Rectal smooth muscle tissue (tissue), 1 donor: ENCODE results near the gene SIPA1L3.

Experiments used
- H3K27ac ChIP-seq: one replicate; pipeline ENCODE4 v1.7.0; 2013; ENCODE audit warnings: low read depth, low read length, inconsistent platforms
- H3K27me3 ChIP-seq: one replicate; pipeline ENCODE4 v1.7.0; 2013; ENCODE audit warnings: low read length; ENCODE audit not compliant: control insufficient read depth, insufficient read depth
- H3K36me3 ChIP-seq: one replicate; pipeline ENCODE4 v1.7.0; 2013; ENCODE audit warnings: low read length; ENCODE audit not compliant: control insufficient read depth, insufficient read depth
- H3K4me1 ChIP-seq: one replicate; pipeline ENCODE4 v1.7.0; 2013; ENCODE audit warnings: low read length; ENCODE audit not compliant: control insufficient read depth, insufficient read depth
- H3K4me3 ChIP-seq: one replicate; pipeline ENCODE4 v1.7.0; 2013; ENCODE audit warnings: low read length
- H3K9ac ChIP-seq: one replicate; pipeline ENCODE4 v1.7.0; 2013; ENCODE audit warnings: low read length

The SIPA1L3 gene

DNA sequence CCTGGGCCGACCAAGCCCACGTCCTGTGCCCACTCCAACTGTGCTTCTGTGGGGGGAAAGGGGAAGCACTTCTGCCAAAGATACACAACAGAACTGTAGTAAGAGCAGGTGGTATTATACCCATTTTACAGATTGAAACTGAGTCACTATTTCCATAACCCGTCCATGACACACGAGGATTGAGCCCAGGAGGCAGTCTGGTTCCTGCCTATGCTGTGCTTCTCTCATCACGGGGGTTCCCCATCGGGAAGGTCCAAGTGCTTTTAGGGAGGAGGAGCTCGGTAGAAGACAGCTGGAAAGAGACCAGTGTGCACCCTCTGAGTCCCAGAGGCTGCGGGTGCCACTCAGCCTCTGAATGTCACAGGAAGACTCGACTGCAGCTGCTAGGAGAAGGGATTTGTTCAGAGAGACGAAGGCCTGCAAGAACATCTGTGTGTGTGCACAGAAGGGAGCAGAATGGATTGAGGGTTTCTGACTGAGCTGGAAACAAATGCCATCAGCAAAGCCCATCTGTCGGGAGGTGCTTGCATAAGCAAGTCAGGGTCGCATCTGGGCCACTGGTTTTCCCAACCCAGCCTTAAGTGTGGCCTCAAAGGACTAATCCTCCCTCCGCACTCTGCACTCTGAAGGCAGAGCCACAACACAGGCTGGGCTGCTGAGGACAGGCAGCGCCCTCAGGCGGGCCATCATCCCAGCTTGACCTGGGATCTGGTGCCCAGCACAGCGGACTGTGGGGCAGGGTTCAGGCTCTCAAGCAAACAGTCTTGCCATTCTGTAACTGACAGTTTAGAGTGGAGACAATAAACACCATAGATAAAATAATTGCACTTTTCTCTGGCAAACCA lies 167.1 kb downstream of the SIPA1L3 start:
- no peak overlapping the region for H3K27ac ChIP-seq
- H3K4me1 ChIP-seq: no peaks in the 10 kb centered on the region
- no peaks in the 10 kb centered on the region for H3K36me3 ChIP-seq
- no peaks in the 10 kb centered on the region for H3K27me3 ChIP-seq
- no peak overlapping the region for H3K4me3 ChIP-seq
- H3K9ac ChIP-seq: no peak overlapping the region

DNA sequence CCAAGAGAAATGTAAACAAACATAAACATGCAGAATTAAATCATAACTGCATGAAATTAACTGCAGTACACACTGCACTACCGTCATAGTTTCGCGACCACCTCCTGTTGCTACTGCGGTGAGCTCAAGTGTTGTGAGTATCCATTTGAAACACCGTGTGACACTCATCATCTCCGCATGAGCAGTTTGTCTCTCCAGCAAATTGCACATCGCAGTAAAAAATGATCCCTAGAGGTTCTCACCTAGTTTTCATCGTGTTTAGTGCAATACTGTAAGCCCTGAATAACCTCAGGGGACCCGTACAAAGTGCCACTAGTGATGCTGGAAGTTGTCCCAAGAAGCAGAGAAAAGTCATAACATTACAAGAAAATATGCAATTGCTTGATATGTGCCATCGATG lies 169.3 kb downstream of the SIPA1L3 start:
- no peak overlapping the region for H3K9ac ChIP-seq
- no peaks in the 10 kb centered on the region for H3K27me3 ChIP-seq
- H3K36me3 ChIP-seq: no peaks in the 10 kb centered on the region
- no peak overlapping the region for H3K27ac ChIP-seq
- no peak overlapping the region for H3K4me3 ChIP-seq
- no peaks in the 10 kb centered on the region for H3K4me1 ChIP-seq

DNA sequence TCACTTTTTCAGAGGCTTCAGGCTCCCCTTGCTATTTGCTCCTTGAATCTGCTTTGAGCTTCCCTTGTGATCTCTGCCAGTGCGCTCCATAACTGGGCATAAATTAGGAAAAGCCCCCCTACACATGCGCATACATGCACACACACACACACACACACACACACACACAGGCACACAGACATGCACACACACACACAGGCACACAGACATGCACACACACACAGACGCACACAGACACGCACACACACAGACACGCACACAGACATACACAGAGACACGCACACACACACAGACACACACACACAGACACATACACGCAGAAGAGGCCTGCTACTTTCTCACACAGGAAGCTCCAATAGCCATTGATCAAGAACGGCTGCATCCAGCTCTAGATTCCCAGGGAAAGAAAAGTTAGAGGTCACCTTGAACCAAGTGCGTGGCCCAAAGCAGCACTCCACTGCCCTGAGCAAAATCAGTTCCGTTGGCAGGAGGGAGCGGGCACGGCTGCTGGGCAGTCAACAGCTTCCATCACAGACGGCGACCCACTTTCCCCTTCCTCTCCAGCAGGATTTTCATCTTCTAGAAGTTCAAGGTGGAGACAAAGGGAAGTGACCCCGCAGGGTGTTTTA lies 171.4 kb downstream of the SIPA1L3 start:
- Histone ChIP-seq H3K27me3 (no peaks in the 10 kb centered on the region), H3K4me1 (no peaks in the 10 kb centered on the region), H3K9ac (no peak overlapping the region), H3K4me3 (no peak overlapping the region), H3K27ac (no peak overlapping the region), H3K36me3 (no peaks in the 10 kb centered on the region)

DNA sequence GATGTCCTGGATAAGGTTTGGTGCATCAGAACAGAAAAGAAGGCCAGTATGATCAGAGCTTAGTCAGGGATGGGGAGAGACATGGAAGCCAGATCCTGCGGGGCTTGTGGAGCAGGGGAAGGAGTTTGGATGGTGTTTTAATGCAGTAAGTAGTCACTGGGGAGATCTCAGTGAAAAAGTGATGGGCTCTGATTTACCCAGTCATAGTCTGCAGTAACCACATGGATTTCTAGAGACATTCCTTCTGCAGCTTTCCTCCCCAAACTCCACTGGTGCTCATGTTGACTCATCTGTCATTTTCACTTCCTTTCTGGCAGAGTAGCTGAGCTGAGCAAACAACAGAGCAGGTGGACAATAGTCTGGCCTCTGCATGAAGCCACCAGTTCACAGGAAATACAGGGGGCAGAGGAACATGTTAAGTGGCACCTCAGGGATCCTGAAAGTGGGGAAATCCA lies 172.9 kb downstream of the SIPA1L3 start:
- H3K27ac ChIP-seq: no peak overlapping the region
- no peaks in the 10 kb centered on the region for H3K4me1 ChIP-seq
- no peak overlapping the region for H3K9ac ChIP-seq
- no peak overlapping the region for H3K4me3 ChIP-seq
- no peaks in the 10 kb centered on the region for H3K27me3 ChIP-seq
- no peaks in the 10 kb centered on the region for H3K36me3 ChIP-seq

DNA sequence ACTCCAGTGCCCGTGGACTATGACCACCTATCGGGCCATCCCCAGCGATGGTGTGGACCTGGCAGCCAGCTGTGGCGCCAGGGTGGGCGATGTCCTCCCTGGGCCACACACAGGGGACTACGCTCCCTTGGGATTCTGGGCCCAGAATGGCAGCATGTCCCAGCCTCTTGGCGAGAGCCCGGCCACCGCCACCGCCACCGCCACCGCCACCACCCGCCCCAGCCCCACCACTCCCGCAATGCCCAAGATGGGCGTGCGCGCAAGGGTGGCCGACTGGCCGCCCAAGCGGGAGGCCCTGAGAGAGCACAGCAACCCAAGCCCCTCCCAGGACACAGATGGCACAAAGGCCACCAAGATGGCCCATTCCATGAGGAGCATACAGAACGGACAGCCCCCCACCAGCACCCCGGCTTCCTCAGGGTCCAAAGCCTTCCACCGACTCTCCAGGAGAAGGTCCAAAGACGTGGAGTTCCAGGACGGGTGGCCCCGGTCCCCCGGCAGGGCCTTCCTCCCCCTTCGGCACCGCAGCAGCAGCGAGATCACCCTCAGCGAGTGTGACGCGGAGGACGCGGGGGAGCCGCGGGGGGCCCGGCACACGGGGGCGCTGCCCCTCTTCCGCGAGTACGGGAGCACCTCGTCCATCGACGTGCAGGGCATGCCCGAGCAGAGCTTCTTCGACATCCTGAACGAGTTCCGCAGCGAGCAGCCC lies 174.7 kb downstream of the SIPA1L3 start:
- Histone ChIP-seq H3K4me3 (no peak overlapping the region), H3K36me3 (no peaks in the 10 kb centered on the region), H3K4me1 (no peaks in the 10 kb centered on the region), H3K27ac (no peak overlapping the region), H3K27me3 (no peaks in the 10 kb centered on the region), H3K9ac (no peak overlapping the region)

DNA sequence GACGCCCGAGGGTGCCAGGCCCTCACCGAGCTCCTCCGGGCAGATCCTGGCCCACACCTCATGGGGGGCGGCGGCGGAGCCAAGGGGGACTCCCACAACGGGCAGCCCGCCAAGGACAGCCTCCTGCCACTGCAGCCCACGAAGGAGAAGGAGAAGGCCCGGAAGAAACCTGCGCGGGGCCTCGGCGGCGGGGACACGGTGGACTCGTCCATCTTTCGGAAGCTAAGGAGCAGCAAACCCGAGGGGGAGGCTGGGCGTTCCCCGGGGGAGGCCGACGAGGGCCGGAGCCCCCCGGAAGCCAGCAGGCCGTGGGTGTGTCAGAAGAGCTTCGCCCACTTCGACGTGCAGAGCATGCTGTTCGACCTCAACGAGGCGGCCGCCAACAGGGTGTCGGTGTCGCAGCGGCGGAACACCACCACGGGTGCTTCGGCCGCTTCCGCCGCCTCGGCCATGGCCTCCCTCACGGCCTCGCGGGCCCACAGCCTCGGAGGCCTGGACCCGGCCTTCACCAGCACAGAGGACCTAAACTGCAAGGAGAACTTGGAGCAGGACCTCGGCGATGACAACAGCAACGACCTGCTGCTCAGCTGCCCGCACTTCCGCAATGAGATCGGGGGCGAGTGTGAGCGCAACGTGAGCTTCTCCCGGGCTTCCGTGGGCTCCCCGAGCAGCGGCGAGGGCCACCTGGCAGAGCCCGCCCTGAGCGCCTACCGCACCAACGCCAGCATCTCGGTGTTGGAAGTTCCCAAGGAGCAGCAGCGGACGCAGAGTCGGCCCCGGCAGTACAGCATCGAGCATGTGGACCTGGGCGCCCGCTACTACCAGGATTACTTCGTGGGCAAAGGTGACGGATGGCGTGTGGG lies 175.5 kb downstream of the SIPA1L3 start:
- H3K4me3 ChIP-seq: no peak overlapping the region
- no peaks in the 10 kb centered on the region for H3K36me3 ChIP-seq
- no peak overlapping the region for H3K9ac ChIP-seq
- no peaks in the 10 kb centered on the region for H3K4me1 ChIP-seq
- no peak overlapping the region for H3K27ac ChIP-seq
- no peaks in the 10 kb centered on the region for H3K27me3 ChIP-seq

DNA sequence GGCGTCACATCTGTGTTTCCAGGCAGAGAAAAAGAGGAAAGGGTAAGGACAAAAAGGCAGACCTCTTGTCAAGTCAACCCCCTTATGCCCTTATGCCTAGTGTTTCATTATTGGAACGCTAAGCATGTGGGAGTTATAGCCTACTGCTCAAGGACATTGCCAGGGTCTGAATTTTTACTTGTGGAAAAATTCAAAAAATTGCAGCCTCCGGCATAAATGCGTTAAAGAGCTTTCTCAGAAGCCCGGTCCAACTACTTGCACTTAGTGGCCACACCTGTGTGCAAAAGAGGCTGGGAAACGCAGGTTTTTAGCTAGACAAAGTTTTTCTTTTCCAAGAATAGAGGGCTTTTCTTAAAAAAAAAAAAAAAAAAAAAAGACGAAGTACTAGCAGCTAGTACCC lies 177.2 kb downstream of the SIPA1L3 start:
- H3K4me3 ChIP-seq: no peak overlapping the region
- peaks cover 5% of the 10 kb centered on the region for H3K36me3 ChIP-seq
- H3K27me3 ChIP-seq: no peaks in the 10 kb centered on the region
- no peak overlapping the region for H3K27ac ChIP-seq
- no peak overlapping the region for H3K9ac ChIP-seq
- no peaks in the 10 kb centered on the region for H3K4me1 ChIP-seq

DNA sequence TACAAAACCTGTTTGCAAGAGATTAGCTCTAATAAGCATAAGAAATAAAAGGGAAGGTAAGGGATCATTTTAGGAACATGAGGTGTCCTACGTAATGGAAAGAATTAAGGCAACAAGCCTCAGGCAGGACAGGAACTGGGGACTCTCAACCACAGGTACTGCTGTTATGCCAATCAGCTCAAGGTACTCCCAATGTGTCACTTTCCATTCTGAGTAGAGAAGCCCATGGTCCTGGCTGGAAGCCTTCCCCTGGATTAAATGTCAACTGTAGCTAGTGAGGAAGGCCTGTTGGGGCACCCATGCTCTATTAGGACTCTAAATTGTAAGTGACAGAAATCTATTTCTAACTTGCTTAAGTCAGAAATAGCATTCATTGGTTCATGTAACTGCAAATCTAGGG lies 182.4 kb downstream of the SIPA1L3 start:
- no peak overlapping the region for H3K4me3 ChIP-seq
- no peak overlapping the region for H3K9ac ChIP-seq
- no peak overlapping the region for H3K27ac ChIP-seq
- peaks cover 5% of the 10 kb centered on the region for H3K36me3 ChIP-seq
- no peaks in the 10 kb centered on the region for H3K27me3 ChIP-seq
- no peaks in the 10 kb centered on the region for H3K4me1 ChIP-seq

DNA sequence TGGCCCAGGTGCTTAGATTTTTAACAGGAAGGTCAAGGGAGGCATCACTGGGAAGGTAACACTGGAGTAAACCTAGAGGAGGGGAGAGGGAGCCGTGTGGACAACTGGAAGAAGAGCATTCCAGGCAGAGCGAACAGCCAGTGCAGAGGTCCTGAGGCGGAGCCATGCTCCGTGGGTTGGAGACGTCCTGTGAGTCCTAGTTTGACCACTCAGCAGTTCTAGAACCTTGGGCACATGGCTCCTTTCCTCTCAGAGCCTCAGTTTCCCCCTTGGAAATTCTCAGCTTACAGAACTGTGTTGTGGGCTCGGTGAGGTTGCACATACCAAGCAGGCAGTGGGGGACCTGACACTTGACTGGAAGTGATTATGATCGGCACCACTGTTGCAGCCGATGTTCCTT lies 186.1 kb downstream of the SIPA1L3 start:
- Histone ChIP-seq H3K4me3 (no peak overlapping the region), H3K9ac (no peak overlapping the region), H3K27me3 (no peaks in the 10 kb centered on the region), H3K27ac (no peak overlapping the region), H3K4me1 (no peaks in the 10 kb centered on the region), H3K36me3 (peaks cover 2% of the 10 kb centered on the region)

DNA sequence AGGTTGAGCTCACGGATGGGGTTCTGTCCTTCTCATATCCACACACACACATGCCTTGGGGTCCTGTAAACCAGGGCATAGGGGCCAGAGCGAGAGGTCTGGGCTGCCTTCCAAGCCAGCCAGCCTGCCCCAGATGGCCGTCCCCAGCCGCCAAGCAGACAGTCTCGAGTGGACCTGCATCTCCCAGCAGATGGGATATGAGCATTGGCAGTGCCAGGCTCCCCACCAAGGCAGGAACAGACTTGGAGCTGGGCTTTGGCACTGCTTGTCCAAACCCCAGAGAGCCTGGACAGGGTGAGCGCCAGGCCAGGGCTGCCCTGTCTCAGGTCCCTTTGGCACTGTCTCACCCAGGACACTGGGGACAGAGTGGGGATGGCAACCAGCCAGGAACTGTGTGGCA lies 186.6 kb downstream of the SIPA1L3 start:
- no peaks in the 10 kb centered on the region for H3K27me3 ChIP-seq
- no peaks in the 10 kb centered on the region for H3K4me1 ChIP-seq
- no peak overlapping the region for H3K4me3 ChIP-seq
- no peak overlapping the region for H3K27ac ChIP-seq
- H3K36me3 ChIP-seq: no peaks in the 10 kb centered on the region
- H3K9ac ChIP-seq: no peak overlapping the region

DNA sequence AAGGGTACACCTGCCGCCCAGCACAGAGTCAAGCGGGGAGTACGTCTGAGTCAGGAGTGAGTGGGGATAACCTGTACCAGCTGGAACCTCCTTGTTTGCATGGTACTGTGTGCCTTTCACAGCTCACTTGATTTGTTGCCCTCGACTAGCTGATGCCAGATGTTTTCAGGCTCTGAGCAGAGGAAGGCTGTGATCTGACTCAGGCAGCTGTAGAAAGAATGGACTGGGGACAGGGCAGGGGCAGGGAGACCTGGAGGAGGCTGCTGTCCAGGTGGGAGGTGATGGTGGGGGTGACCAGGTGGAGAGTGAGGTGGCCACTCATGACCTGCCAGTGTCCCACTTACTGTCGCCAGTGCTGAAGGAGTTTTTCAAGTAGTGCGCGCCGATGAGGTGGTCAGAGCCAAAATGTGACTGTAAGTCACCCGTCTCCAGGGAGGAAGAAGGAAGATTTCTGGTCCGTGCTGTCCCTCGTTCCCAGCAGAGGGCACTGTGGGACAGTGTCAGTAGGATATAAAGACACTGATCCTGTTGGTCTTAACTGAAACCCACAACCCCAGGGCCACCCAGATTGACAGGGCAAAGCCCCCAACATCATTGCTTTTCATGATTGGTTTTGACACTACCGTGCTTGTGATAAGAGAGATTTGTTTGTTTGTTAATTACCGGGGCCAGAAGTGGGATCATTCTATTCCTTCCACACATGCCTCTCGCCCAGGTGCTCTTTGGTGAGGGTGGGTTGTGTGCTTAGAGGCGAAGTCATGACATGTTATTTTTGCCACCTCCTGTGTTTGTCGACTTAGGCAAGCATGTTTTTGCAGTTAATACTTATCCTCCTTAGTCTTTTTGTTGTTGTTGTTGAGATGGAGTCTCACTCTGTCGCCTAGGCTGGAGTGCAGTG lies 188.7 kb downstream of the SIPA1L3 start:
- no peak overlapping the region for H3K9ac ChIP-seq
- H3K4me3 ChIP-seq: no peak overlapping the region
- H3K4me1 ChIP-seq: no peaks in the 10 kb centered on the region
- no peak overlapping the region for H3K27ac ChIP-seq
- H3K27me3 ChIP-seq: no peaks in the 10 kb centered on the region
- H3K36me3 ChIP-seq: peaks cover 15% of the 10 kb centered on the region
